ENCODE data around the gene THBS1.

The THBS1 gene

DNA sequence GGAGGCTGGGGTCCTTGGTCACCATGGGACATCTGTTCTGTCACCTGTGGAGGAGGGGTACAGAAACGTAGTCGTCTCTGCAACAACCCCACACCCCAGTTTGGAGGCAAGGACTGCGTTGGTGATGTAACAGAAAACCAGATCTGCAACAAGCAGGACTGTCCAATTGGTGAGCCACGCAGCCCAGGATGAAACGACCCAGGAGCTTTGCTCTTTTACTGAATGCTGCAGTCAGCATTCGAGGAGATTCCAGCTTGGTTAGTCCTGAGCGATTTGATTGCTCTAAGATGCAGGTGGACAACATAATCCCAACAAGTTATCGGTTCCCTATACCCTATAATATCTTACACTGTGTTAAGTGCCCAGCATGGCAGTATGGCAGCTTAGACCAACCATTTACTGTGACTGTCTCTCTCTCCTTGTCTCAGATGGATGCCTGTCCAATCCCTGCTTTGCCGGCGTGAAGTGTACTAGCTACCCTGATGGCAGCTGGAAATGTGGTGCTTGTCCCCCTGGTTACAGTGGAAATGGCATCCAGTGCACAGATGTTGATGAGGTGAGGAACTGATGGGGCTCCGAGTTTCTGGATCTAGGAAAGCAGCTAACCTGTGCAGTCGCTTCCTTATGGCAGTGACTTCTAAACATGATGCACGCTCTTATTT is 7.8 kb downstream of the THBS1 start:
- no peak overlapping the region for H2AFZ ChIP-seq (ENCODE audit: low read length)
- H3K4me3 ChIP-seq (ENCODE audit: low read depth, low read length, poor library complexity, severe bottlenecking), result no peak overlapping the region
- TF ChIP-seq EZH2 (IDR thresholded peaks at IDR 0.05; ENCODE audit: borderline replicate concordance, low read length), result no peak
- TF ChIP-seq, protein P1, sequence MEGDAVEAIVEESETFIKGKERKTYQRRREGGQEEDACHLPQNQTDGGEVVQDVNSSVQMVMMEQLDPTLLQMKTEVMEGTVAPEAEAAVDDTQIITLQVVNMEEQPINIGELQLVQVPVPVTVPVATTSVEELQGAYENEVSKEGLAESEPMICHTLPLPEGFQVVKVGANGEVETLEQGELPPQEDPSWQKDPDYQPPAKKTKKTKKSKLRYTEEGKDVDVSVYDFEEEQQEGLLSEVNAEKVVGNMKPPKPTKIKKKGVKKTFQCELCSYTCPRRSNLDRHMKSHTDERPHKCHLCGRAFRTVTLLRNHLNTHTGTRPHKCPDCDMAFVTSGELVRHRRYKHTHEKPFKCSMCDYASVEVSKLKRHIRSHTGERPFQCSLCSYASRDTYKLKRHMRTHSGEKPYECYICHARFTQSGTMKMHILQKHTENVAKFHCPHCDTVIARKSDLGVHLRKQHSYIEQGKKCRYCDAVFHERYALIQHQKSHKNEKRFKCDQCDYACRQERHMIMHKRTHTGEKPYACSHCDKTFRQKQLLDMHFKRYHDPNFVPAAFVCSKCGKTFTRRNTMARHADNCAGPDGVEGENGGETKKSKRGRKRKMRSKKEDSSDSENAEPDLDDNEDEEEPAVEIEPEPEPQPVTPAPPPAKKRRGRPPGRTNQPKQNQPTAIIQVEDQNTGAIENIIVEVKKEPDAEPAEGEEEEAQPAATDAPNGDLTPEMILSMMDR (IDR thresholded peaks at IDR 0.05; ENCODE audit: low read length), result no peak
- no peak overlapping the region for H3K27ac ChIP-seq (ENCODE audit: low read depth, low read length, poor library complexity, severe bottlenecking)
- H3F3A ChIP-seq (ENCODE audit: insufficient read depth, low read length), result no peaks in the 10 kb centered on the region
- no peaks in the 10 kb centered on the region for H3K36me3 ChIP-seq (ENCODE audit: insufficient read depth, low read length)
- no peaks in the 10 kb centered on the region for H3K4me1 ChIP-seq (ENCODE audit: insufficient read depth, low read length, severe bottlenecking)
- no peak overlapping the region for H3K9ac ChIP-seq (ENCODE audit: low read length)
- no peaks in the 10 kb centered on the region for H4K20me1 ChIP-seq (ENCODE audit: insufficient read depth, low read length)
- no peaks in the 10 kb centered on the region for H3K9me2 ChIP-seq (ENCODE audit: low read depth, low read length)
- no peak overlapping the region for H3K4me2 ChIP-seq (ENCODE audit: low read length)
- no peaks in the 10 kb centered on the region for H3K79me2 ChIP-seq (ENCODE audit: insufficient read depth, low read length)
- no peaks in the 10 kb centered on the region for H3K9me3 ChIP-seq (ENCODE audit: low read length)
- H3K27me3 ChIP-seq (ENCODE audit: insufficient read depth, low read length), result no peaks in the 10 kb centered on the region

DNA sequence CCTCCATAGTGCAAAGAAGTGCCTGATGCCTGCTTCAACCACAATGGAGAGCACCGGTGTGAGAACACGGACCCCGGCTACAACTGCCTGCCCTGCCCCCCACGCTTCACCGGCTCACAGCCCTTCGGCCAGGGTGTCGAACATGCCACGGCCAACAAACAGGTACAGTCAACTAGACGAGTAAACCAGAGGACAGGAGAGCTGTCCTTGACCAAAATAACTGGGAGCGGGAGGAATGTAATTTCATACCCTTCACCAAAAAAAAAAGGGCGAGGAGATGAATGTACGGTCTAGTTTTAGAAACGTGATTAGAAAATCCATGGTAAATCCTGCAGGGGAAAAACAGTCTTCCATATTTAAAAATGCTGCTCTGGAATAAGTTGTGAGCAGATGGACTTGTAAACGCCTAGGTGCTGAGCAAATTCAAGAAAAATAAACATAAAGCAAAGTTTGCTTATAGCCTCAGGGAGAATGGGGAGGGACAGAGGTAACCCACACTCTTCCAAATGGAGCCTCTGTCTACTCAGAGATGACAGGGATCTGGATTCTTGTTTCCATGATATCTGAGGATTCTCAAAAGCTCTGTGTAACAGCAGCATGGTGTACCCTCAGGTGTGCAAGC is 8.4 kb downstream of the THBS1 start:
- Histone ChIP-seq H4K20me1 (ENCODE audit: insufficient read depth, low read length) (no peaks in the 10 kb centered on the region), H3K27me3 (ENCODE audit: insufficient read depth, low read length) (no peaks in the 10 kb centered on the region), H3K4me3 (ENCODE audit: low read depth, low read length, poor library complexity, severe bottlenecking) (no peak overlapping the region), H3K4me1 (ENCODE audit: insufficient read depth, low read length, severe bottlenecking) (no peaks in the 10 kb centered on the region), H3K9me3 (ENCODE audit: low read length) (no peaks in the 10 kb centered on the region), H3K36me3 (ENCODE audit: insufficient read depth, low read length) (no peaks in the 10 kb centered on the region), H3K9ac (ENCODE audit: low read length) (no peak overlapping the region), H3K9me2 (ENCODE audit: low read depth, low read length) (no peaks in the 10 kb centered on the region), H3F3A (ENCODE audit: insufficient read depth, low read length) (no peaks in the 10 kb centered on the region), H3K27ac (ENCODE audit: low read depth, low read length, poor library complexity, severe bottlenecking) (no peak overlapping the region), H3K4me2 (ENCODE audit: low read length) (no peak overlapping the region), H2AFZ (ENCODE audit: low read length) (no peak overlapping the region), H3K79me2 (ENCODE audit: insufficient read depth, low read length) (no peaks in the 10 kb centered on the region)
- no peak for TF ChIP-seq EZH2 (IDR thresholded peaks at IDR 0.05; ENCODE audit: borderline replicate concordance, low read length)
- TF ChIP-seq, protein P1 (IDR thresholded peaks at IDR 0.05; ENCODE audit: low read length), result no peak

DNA sequence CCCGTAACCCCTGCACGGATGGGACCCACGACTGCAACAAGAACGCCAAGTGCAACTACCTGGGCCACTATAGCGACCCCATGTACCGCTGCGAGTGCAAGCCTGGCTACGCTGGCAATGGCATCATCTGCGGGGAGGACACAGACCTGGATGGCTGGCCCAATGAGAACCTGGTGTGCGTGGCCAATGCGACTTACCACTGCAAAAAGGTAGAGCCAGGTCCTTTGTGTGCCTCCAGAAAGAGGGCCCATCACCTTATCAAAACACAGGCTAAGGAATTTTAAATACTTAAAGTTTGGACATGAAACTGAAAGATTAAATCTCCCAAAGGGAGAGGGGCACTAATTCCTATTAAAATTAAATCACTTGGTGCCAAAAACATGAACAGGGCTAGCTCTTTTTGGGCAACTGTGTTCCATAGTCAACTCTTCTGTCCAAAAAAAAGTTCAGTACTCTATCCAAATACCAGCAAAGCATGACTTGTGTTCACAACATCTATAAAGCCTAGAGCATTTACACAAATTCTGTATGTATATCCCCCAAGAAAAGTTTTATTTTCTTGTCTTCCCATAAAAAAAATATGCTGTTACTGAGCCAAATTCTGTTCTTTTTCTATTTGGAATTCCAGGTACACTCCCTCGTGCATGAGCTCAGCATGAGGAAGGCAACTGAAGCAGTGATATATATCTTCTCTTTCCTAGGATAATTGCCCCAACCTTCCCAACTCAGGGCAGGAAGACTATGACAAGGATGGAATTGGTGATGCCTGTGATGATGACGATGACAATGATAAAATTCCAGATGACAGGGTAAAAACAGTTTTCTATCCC is 9.2 kb downstream of the THBS1 start:
- H3K9me3 ChIP-seq (ENCODE audit: low read length), result no peaks in the 10 kb centered on the region
- no peaks in the 10 kb centered on the region for H3K9me2 ChIP-seq (ENCODE audit: low read depth, low read length)
- H3K4me2 ChIP-seq (ENCODE audit: low read length), result no peak overlapping the region
- H3K79me2 ChIP-seq (ENCODE audit: insufficient read depth, low read length), result no peaks in the 10 kb centered on the region
- TF ChIP-seq EZH2 (IDR thresholded peaks at IDR 0.05; ENCODE audit: borderline replicate concordance, low read length), result no peak
- TF ChIP-seq, protein P1 (IDR thresholded peaks at IDR 0.05; ENCODE audit: low read length), result no peak
- no peak overlapping the region for H3K27ac ChIP-seq (ENCODE audit: low read depth, low read length, poor library complexity, severe bottlenecking)
- H3K4me3 ChIP-seq (ENCODE audit: low read depth, low read length, poor library complexity, severe bottlenecking), result no peak overlapping the region
- no peaks in the 10 kb centered on the region for H3K4me1 ChIP-seq (ENCODE audit: insufficient read depth, low read length, severe bottlenecking)
- no peaks in the 10 kb centered on the region for H3F3A ChIP-seq (ENCODE audit: insufficient read depth, low read length)
- H4K20me1 ChIP-seq (ENCODE audit: insufficient read depth, low read length), result no peaks in the 10 kb centered on the region
- no peak overlapping the region for H3K9ac ChIP-seq (ENCODE audit: low read length)
- H3K36me3 ChIP-seq (ENCODE audit: insufficient read depth, low read length), result no peaks in the 10 kb centered on the region
- no peak overlapping the region for H2AFZ ChIP-seq (ENCODE audit: low read length)
- H3K27me3 ChIP-seq (ENCODE audit: insufficient read depth, low read length), result no peaks in the 10 kb centered on the region
